Stimulated activated CD8-positive, alpha-beta memory T cell treated with anti-CD3 and anti-CD28 coated beads, Interleukin-15, amount 100 ng/mL, for 1 hour (primary cell): ENCODE data around the gene CCNH.

Experiments
- DNase-seq: peaks from one replicate; pipeline ENCODE4 v3.0.0-alpha.2; 2020; ENCODE audit warnings: low read depth

CCNH gene

GRCh38 chr5:87412630-87413342 is at the start of gene CCNH:
Gene CCNH (minus strand): TSS chr5:87412930. CDS start chr5:87412794, 136 bp downstream.
- peak; percentile 92 for DNase-seq

- DNase-seq = no peak
Measured at GRCh38 chr5:87457706-87458105, 45.0 kb upstream of the CCNH start.

- DNase-seq = no peak
Measured at GRCh38 chr5:87453801-87454200, 41.1 kb upstream of the CCNH start.

DNA sequence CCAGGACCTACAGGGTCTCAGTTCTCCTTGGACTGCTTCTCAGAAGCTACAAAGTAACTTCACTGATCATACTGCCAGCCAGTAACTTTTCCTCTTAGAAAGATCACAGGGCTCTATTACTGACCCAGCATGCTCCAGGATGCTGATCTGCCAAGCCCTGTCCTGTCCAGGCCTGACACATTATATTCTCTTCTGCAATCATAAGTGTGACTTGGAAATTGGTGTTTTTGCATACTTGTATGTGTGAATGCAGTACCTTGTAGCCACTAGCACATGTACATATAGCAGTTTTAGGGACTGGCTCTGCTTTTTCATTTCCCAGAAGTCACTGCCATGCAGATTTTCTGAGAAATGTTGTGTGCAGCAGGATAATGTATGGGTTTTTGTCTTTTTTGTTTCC is 40.1 kb upstream of the CCNH start:
- no peak for DNase-seq

- no peak for DNase-seq
Measured at GRCh38 chr5:87442419-87442818, 29.7 kb upstream of the CCNH start.

- no peak for DNase-seq
Measured at GRCh38 chr5:87438231-87438630, 25.5 kb upstream of the CCNH start.

GRCh38 chr5:87437724-87438123 is 25.0 kb upstream of the CCNH start:
- DNase-seq = no peak

GRCh38 chr5:87435144-87435694 is 22.5 kb upstream of the CCNH start:
- DNase-seq = no peak

GRCh38 chr5:87434461-87434860 is 21.7 kb upstream of the CCNH start:
- DNase-seq = no peak

GRCh38 chr5:87433945-87434344 is 21.2 kb upstream of the CCNH start:
- no peak for DNase-seq

DNA sequence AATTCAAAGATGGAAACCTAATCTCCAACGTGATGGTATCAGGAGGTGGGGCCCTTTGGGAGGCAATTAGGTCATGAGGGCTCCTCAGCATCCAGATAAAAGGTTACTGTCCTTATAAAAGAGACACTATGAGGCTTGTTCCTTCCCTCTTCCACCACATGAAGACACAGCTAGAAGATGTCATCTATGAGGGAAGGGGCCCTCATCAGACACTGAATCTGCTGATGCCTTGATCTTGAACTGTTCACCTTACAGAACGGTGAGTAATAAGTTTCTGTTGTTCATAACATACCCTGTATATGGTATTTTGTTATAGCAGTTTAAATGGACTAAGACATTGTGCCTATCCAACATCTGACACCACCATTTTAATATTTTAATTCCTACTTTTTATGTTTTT is 19.7 kb upstream of the CCNH start:
- no peak for DNase-seq

- DNase-seq = no peak
Measured at GRCh38 chr5:87430863-87431457, 18.2 kb upstream of the CCNH start.

GRCh38 chr5:87423755-87424154 is 11.0 kb upstream of the CCNH start:
- no peak for DNase-seq

DNA sequence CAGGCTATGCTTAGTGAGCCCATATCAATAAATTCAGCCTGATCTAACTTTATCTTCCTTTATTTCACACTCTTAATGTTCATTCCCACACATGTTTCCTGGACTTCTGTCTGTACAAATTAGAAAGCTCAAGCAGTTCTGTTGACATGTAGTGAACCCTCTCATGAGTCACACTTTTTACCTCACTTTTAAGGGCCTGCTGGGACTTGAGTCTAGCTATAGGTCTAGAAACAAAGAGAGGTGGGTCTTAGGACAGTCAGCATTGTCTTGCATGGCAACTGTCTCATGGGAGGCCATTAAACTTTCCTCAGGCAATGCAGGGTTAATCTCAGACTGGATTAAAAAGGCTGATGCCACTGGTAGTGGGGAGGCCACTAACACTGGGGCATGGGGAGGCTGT is 8.6 kb upstream of the CCNH start:
- DNase-seq = no peak

GRCh38 chr5:87418506-87418905 is 5.8 kb upstream of the CCNH start:
- DNase-seq = no peak

GRCh38 chr5:87413343-87413645 is 564 bp upstream of the CCNH start:
- no peak for DNase-seq

DNA sequence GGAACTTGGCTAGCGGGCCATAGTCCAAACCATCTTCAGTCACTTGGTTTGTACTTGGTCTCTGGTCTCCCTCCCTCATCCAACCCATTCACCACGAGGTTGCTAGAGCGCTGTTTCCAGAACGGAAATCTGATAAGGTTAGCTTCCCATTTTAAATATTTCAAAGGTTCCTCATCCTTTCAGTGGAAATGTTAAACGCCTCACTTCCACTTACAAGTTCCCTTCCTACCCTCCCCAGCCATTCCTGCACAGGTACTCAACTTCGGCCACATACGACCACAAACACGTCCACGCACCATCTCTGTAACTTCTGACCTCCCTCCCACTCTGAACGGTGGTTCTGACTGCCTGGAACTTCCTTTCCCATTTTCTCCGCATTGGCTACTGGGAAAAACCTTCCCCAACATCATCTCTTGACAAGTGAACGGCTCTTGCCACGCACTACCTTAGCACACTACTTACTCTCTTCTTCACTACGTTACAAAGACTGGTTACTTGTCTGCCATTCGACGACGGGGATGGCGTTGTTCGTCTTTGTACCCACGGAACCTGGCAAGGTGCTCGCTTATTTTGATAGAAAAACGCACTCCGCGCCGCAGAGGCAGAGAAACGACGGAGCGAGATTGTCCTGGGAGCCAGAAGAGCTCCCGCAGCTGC is 629 bp downstream of the CCNH start:
- DNase-seq = peak; percentile 6

DNA sequence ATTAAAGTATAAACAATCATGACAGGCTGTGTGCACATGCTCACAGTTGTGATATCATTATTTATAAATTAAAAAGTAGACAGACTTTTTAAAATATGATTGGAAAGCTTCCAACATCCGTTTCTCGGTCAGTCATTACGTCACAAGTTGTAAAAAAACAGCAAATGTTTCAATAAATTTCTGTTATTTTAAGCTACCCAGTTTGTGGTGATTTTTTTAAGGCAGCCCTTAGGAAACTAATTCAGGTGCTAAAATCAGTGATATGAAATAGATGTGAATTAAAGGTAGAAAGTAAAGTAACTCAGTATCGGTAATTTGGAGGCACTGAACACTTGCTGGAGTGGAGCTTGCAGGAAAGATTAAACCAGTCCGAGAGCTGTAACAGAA is 1.2 kb downstream of the CCNH start:
- DNase-seq = no peak

DNA sequence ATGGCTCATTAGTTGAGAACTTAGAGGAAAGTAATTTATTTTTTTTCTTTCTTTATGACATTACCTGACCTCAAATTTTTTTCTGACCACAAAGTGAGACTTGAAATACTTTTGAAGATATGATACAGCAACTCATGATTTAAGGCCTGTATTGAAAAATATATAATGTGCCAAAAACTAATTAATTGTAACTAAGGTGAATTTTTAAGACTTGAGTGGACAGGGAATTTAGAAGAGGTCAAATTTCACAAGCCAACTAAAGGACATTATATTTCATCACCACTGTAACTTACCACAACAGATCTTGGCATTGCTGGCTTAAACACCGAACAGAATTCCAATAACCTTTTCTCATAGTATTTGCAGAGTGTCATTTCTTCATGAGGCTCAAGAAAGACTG is 1.8 kb downstream of the CCNH start:
- DNase-seq = no peak

GRCh38 chr5:87408204-87408603 is 4.5 kb downstream of the CCNH start:
- no peak for DNase-seq

DNA sequence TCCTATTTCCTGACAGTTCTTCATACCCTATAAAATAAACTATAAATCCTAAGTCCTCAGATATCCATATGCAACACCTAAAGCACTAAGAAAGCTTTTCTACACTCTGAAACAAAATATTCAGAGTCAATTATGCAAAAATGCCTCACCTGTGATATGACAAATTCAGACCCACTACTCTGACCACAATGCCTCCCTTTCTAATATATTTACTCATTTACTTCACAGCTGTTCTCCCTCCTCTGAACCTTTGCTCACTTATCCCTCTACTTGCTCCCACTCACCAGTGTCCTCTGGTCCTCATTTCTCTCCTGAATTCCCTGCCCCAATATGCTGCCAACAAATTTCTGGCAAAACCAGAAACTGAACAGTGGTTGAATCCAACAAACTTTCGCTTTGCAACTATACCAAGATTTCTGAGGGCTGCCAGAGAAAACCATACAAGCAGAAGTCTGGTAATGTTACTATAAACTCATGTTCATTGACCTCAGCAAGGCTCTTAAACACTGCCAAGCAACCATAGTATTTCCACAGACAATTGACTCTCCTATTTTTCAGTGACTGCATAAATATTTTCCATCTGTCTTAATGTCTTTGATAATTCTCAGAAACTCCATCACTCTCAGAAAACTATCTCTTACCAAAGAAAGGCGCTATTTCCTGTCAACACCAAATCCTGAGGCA is 7.1 kb downstream of the CCNH start:
- no peak for DNase-seq

GRCh38 chr5:87404359-87404758 is 8.4 kb downstream of the CCNH start:
- no peak for DNase-seq

DNA sequence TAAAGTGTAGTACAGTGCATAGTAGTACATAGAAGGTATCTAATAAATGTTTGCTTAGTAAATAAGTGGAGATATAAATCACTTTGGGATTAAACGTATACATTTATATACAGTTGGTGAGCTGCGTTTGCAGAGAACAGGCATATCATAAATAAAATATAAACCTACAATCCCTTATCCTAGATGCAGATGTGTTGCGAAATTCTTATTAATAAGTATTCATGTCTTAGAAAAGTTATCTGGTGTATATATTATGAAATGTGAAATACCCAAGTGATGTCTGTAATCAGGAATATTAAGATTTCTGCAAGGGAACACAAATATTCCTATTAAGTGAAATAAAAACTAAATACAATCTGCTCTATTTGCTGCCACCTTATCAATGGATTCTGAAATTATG is 8.8 kb downstream of the CCNH start:
- no peak for DNase-seq
